NOMO-1 (cell line): Measurements from ENCODE around the gene GRM8.

Experiments used
- DNase-seq, 2 experiments: peaks; one replicate each; lab custom pipeline; 2025; ENCODE audit not compliant: unreplicated experiment in 2 of 2; lab: John Stamatoyannopoulos, UW

The GRM8 gene

DNA sequence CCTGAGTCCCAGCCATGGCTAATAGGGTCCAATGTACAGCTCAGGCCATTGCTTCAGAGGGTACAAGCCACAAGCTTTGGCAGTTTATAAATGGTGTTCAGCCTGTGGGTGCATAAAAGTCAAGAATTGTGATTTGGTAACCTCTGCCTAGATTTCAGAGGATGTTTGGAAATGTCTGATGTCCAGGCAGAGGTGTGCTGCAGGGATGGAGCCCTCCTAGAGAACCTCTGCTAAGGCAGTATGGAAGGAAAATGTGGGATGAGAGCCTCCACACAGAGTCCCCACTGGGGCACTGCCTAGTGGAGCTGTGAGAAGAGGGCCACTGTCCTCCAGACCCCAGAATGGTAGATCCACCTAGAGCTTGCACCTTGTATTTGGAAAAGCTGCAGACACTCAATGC lies 779.9 kb downstream of the GRM8 start:
- no peak for DNase-seq

DNA sequence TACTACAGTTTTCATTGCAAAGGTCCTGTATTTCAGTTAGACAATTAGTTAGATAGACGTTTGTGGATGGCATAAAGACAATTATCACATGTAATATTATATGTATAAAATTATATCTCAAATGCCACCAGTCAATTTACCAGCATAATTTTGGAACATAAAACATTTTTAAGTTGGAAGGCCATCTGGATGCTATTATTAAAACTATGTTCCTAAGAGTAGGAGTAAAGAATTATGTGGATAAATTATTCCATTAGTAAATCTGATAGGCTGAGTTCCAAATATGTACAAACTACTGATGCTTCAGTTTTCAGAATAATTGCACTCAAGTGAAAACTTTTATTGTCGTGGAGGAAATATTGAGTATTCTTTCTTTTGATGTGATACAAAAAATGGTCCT lies 790.3 kb downstream of the GRM8 start:
- DNase-seq, result no peak

GRCh38 chr7:126460664-126461063 lies 792.1 kb downstream of the GRM8 start:
- DNase-seq, result no peak

DNA sequence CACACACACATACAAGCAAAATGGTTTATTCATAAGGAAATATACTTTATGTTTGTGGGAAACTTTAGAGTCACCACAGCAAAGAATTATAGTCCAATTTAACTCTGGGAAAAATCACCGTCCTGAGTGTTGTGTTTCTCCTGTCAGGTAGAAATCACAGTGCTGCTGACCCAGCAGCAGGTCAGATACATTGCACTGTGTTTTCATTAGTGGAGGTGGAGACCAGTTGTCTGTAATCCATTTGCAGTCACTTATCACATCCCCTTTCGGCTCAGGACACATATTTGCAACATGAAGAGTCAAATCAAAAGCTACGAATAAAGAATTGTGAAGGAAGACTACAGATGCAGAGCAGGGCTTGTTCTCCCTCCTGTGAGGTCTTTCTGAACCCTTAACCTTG lies 799.6 kb downstream of the GRM8 start:
- DNase-seq, result no peak

- no peak for DNase-seq
Observed at GRCh38 chr7:126450269-126450671, 802.5 kb downstream of the GRM8 start.

DNA sequence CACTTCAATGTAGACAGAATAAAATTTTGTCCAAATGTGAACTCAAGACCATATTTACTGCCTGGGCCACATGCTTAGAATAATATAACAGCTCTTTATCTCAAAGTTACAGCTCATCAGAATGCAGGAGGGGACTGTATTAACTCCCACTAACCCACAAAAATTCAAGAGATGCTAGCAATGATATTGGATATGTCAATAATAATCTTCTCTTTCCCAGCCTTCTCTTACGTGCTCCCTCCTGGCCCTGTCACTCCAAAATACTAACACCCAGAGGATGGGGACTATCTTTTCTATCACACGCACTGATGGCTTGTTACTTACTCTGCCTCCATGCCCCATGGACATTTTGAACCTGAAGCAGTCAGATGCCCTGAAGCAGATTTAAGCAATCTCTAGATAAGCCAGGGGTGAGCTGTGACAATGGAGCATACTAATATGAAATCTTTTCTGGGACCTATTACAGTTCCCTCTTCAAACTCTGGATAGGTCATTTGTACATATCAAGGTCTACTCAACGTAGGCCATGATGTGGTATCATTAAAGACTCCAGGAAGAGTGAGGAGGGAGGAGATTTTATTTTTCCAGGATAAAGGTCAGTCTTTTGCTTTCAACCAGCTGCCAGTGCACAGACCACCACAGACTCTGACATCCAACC lies 803.0 kb downstream of the GRM8 start:
- no peak for DNase-seq

GRCh38 chr7:126447984-126448383 lies 804.8 kb downstream of the GRM8 start:
- no peak for DNase-seq

DNA sequence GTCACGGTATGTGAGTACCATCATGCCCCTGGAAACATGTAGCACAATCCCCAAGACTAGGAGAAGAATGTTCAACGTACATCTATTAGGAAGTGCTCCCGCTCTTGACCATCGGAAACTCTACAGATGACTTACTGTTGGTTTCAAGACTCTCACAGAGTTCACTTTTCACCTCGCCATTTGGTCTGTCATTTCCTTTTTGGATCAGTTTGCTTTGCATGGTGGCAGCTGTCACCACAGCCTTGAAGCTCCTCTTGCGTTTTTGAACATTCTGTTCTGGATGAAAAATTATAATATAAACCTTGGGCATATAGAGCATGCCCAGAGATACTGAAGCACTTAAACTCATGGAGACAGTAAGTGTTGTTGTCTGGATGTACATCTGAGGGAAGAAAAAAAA lies 806.8 kb downstream of the GRM8 start:
- no peak for DNase-seq

- DNase-seq, result no peak
Observed at GRCh38 chr7:126443951-126444350, 808.8 kb downstream of the GRM8 start.

- DNase-seq, result no peak
Observed at GRCh38 chr7:126442908-126443307, 809.8 kb downstream of the GRM8 start.

DNA sequence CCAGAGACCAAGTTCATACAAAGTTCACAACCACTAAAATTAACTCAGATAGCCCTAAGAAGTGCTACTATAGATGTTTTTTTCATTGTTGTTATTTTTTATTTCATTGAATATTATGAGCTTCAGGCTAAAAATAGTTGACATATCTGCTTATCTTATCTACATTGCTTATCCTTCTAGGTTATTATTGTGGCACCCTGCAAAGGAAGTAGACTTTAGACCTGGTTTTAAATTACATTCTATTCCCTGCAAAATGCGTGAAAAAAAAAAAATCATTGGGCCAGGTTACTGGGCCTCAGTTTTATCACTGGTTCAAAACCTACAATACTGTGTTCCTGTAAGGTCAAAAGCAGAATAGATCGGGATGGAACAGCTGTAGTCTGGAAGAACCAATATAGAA lies 811.0 kb downstream of the GRM8 start:
- DNase-seq, result no peak

- no peak for DNase-seq
Observed at GRCh38 chr7:126440542-126440941, 812.2 kb downstream of the GRM8 start.

DNA sequence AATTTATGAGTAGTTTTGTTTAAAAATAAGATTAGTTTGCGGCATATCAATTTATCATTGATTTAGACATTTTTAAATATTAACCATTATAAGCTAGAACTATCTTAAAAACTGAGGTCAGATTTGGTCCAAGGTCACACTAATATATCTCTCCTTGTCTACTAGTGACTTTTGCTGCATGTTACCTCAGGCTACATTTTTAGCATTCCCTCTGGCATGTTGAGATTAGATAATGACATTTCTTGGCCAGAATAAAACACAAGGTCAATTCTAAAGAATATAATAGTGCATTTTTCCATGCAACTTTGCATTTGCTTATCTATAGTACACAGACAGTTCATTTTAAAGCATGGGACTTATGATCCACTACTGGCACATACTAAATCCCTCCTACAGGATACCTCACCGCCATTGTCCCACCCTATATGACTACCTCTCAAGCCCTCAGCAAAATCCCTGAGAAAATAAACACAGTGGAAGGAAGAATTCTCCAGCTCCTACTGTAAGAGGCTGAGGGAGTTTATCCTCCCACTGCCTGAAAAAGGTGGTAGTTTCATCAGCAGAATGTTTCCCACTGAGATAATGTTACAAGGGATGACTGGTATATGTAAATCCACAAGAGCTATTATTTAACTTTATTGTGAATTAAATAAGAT lies 816.4 kb downstream of the GRM8 start:
- no peak for DNase-seq

DNA sequence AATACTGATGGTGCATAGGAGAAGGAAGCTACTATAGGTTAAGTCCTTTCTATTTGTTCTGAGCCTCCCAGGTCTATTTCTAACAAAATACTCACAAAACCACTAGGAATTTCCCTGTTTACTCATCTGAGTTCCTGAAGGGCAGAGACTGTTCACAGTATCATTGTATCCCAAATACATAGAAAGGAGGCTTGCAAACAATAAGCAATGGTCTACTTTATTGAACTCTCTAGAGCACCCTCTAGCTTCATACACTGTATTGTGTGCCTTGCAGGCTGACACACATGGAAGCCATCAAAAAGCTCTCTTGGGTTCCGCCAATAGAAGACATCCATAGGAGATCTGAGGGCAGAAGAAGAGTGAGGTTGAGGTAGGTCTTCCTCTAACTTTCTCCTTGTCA lies 826.1 kb downstream of the GRM8 start:
- DNase-seq, result no peak

DNA sequence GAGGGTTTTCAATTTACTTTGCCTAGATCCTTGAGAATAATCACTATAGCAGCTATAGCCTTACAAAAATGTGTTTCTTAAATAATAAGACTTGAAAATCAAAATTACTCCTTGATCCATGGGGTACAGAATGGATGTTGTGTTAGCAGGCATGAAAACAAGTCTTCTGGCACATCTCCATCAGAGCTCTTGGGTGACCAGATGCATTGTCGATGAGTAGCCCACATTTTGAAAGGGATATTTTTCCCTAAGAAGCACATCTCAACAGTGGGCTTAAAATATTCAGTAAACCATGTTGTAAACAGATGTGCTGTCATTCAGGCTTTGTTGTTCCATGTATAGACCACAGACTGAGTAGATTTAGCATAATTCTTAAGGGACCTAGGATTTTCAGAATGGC lies 827.8 kb downstream of the GRM8 start:
- DNase-seq, result no peak

GRCh38 chr7:126419047-126419446 lies 833.7 kb downstream of the GRM8 start:
- DNase-seq, result no peak

GRCh38 chr7:126411821-126412383 lies 840.8 kb downstream of the GRM8 start:
- DNase-seq, result no peak

GRCh38 chr7:126411032-126411820 lies 841.5 kb downstream of the GRM8 start:
- no peak for DNase-seq

DNA sequence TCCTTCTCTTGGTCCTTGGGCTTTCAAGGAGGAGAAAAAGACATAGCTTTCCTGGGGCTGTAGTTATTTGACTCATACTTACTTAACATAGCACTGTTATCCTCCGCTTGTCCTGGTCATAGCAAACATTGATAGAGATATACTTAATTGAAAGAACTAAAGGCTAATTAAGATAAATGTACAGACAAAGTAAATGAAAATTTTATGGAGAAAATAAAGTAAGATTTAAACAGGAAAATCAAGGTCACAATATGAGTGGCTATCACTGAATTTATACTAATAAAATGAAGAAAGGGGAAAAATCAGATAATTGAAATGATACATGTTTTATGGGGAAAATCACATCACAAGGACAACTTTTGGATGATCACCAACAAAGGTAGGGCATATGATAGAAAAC lies 849.7 kb downstream of the GRM8 start:
- no peak for DNase-seq

DNA sequence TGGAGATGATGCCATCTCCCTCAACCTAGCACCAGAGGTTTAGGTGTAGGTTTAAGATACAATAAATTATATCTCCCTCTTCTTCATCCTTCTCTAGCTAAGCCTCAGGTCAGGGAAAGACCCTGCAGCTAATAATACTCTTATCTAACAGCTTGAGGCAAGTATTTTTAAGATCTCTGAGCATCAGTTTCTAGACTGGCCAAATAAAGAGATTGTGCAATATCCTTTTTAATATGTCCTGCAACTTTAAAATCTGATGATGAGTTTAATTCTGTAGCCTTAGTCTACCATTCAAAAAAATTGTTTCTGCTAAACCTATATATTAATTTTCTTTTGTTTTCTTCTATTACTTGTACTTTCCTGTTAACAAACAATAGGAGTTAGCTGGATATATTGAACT lies 850.8 kb downstream of the GRM8 start:
- no peak for DNase-seq

DNA sequence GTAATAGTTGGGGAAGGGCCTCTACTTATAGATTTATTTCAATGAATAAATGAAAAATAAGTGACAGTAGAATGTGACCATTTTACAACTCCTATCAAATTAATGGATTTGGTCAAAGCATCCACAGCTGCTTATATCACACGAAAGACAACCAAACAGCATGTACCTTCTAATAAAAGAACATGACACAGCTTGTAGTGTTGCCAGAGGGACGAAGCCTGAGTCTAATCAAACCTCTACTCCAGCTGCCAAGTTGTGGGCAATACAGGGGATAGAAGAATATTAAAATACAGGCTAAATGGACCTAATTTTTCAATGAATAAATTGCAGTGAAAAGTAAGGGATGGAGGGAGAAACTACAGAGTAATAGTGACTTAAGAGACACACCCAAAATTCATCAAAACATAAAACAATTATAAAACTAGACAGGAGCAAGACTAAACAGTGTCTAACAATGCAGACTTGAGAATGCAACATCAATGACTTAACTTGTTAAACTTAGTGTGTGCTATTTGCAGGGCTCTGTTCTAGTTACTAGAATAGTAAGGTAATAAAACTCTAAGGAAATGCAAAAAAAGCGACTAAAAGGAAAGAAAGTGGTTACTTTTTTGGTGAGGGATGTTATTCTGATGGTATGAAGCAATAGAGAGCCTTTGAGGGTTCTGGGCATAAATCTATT lies 853.8 kb downstream of the GRM8 start:
- DNase-seq, result no peak
